ENCODE data around the gene GABRA1. TPM values are rescaled to one million over a fixed set of nuclear protein-coding genes. Genes with fewer than 3 reads are reported as not detected.

The GABRA1 gene
- total RNA-seq = not detected in 2 replicates

- Mint-ChIP-seq H3K27ac (no peak within 1 kb of the TSS), H3K9me3 (no peaks in the 10 kb centered on the region), H3K27me3 (ENCODE audit: insufficient read depth) (peaks cover 9% of the 10 kb centered on the region), H3K4me1 (ENCODE audit: low read depth) (no peaks in the 10 kb centered on the region), H3K4me3 (no peak within 1 kb of the TSS), H3K36me3 (ENCODE audit: low read depth) (no peaks in the 10 kb centered on the region)
- DNase-seq (ENCODE audit: low spot score) = no peak
- intact Hi-C loops (cut with micrococcal nuclease) = no loop called here
Observed at GRCh38 chr5:161847941-161848391, at the start of gene GABRA1. Gene GABRA1 (plus strand): TSS chr5:161848120. CDS start chr5:161850811, 2,691 bp downstream.

DNA sequence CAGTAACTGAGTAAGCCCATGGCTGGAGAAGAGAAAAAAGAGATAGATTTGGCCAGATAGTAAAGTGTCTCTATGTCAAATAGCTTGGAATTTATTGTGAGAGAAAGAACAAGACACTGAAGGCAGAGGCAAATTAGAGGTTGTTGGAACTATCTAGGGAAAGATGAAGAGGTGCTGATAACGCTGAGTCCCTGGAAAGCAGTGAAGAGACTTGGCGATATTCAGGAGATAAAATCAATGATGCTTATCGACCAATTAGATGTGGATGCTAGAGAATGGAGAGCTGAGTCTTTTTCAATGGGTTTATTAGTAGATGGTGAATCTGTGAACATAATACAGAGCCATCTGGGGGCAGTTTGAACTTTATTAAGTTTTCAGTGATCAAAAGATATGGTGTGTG is 48.6 kb upstream of the GABRA1 start:
- intact Hi-C loops (cut with micrococcal nuclease) = no loop called here
- Mint-ChIP-seq H3K9me3 (no peaks in the 10 kb centered on the region), H3K36me3 (ENCODE audit: low read depth) (no peaks in the 10 kb centered on the region), H3K27ac (no peak overlapping the region), H3K4me1 (ENCODE audit: low read depth) (no peaks in the 10 kb centered on the region), H3K27me3 (ENCODE audit: insufficient read depth) (no peaks in the 10 kb centered on the region), H3K4me3 (no peak overlapping the region)
- DNase-seq (ENCODE audit: low spot score) = no peak

DNA sequence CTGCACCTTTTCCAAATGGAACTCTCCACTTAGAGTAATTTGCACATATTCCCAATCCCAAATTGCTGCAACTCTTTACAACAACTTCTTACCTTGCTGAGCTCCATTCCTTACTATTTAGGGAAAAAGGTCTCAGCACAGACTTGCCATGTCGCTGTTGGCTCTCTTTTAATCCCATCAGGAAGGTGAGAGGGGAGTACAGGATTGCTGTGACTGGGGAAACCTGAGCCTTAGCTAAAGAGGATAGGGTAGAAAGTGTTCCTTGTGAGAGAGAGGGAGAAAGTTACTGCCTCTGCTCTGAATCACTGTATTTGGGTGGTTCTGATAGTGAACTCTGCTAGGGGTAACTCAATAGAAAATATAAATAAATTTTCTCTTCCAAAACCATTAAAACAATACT is 43.7 kb upstream of the GABRA1 start:
- no peak for DNase-seq (ENCODE audit: low spot score)
- Mint-ChIP-seq H3K9me3 (no peaks in the 10 kb centered on the region), H3K36me3 (ENCODE audit: low read depth) (no peaks in the 10 kb centered on the region), H3K27me3 (ENCODE audit: insufficient read depth) (no peaks in the 10 kb centered on the region), H3K27ac (no peak overlapping the region), H3K4me1 (ENCODE audit: low read depth) (no peaks in the 10 kb centered on the region), H3K4me3 (no peak overlapping the region)
- intact Hi-C loops (cut with micrococcal nuclease) = no loop called here

- Mint-ChIP-seq H3K4me3 (no peak overlapping the region), H3K27ac (no peak overlapping the region), H3K36me3 (ENCODE audit: low read depth) (no peaks in the 10 kb centered on the region), H3K27me3 (ENCODE audit: insufficient read depth) (peaks cover 9% of the 10 kb centered on the region), H3K9me3 (no peaks in the 10 kb centered on the region), H3K4me1 (ENCODE audit: low read depth) (no peaks in the 10 kb centered on the region)
- DNase-seq (ENCODE audit: low spot score) = no peak
- intact Hi-C loops (cut with micrococcal nuclease) = no loop called here
Observed at GRCh38 chr5:161846746-161847145, 1.2 kb upstream of the GABRA1 start.

- Mint-ChIP-seq H3K27me3 (ENCODE audit: insufficient read depth) (peaks cover 9% of the 10 kb centered on the region), H3K4me1 (ENCODE audit: low read depth) (no peaks in the 10 kb centered on the region), H3K4me3 (no peak overlapping the region), H3K27ac (no peak overlapping the region), H3K36me3 (ENCODE audit: low read depth) (no peaks in the 10 kb centered on the region), H3K9me3 (no peaks in the 10 kb centered on the region)
- intact Hi-C loops (cut with micrococcal nuclease) = no loop called here
- DNase-seq (ENCODE audit: low spot score) = no peak
Observed at GRCh38 chr5:161847447-161847846, 473 bp upstream of the GABRA1 start.

- no peak overlapping the region for H3K4me3 Mint-ChIP-seq
- H3K36me3 Mint-ChIP-seq (ENCODE audit: low read depth) = no peaks in the 10 kb centered on the region
- H3K9me3 Mint-ChIP-seq = no peaks in the 10 kb centered on the region
- intact Hi-C loops (cut with micrococcal nuclease) = loop anchor here (5.0 kb wide), 1 partner anchor 1557 kb away; no protein-coding TSS in a partner anchor
- H3K27ac Mint-ChIP-seq = no peak overlapping the region
- peaks cover 9% of the 10 kb centered on the region for H3K27me3 Mint-ChIP-seq (ENCODE audit: insufficient read depth)
- H3K4me1 Mint-ChIP-seq (ENCODE audit: low read depth) = no peaks in the 10 kb centered on the region
- DNase-seq (ENCODE audit: low spot score) = no peak
Observed at GRCh38 chr5:161850491-161850890, 2.6 kb downstream of the GABRA1 start.

GRCh38 chr5:161851691-161852299 is 3.9 kb downstream of the GABRA1 start:
- H3K27ac Mint-ChIP-seq = no peak overlapping the region
- H3K27me3 Mint-ChIP-seq (ENCODE audit: insufficient read depth) = peaks cover 9% of the 10 kb centered on the region
- H3K4me3 Mint-ChIP-seq = no peak overlapping the region
- intact Hi-C loops (cut with micrococcal nuclease) = loop anchor here (5.0 kb wide), 1 partner anchor 1556 kb away; no protein-coding TSS in a partner anchor
- no peaks in the 10 kb centered on the region for H3K4me1 Mint-ChIP-seq (ENCODE audit: low read depth)
- H3K36me3 Mint-ChIP-seq (ENCODE audit: low read depth) = no peaks in the 10 kb centered on the region
- no peak for DNase-seq (ENCODE audit: low spot score)
- H3K9me3 Mint-ChIP-seq = no peaks in the 10 kb centered on the region

DNA sequence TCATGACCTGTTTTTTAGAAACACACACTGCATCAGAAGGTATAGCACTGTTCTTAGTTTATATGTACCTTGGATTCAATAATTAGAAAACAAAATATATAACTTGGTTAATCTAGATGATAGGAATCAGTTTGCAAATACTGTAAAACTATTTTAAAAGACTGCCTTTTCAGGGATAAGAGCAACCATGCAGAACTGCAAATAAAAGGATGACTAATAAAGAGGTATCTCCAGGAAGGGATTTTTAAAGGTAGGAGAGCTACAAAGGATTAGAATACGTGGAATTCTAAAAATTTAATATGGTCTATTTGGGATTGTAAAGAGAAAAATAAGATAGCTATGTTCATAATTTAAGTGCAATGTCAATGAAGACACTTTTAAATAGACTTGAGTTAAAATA is 9.4 kb downstream of the GABRA1 start:
- Mint-ChIP-seq H3K4me1 (ENCODE audit: low read depth) (no peaks in the 10 kb centered on the region), H3K27ac (no peak overlapping the region), H3K9me3 (no peaks in the 10 kb centered on the region), H3K4me3 (no peak overlapping the region), H3K27me3 (ENCODE audit: insufficient read depth) (no peaks in the 10 kb centered on the region), H3K36me3 (ENCODE audit: low read depth) (no peaks in the 10 kb centered on the region)
- DNase-seq (ENCODE audit: low spot score) = no peak
- intact Hi-C loops (cut with micrococcal nuclease) = no loop called here

DNA sequence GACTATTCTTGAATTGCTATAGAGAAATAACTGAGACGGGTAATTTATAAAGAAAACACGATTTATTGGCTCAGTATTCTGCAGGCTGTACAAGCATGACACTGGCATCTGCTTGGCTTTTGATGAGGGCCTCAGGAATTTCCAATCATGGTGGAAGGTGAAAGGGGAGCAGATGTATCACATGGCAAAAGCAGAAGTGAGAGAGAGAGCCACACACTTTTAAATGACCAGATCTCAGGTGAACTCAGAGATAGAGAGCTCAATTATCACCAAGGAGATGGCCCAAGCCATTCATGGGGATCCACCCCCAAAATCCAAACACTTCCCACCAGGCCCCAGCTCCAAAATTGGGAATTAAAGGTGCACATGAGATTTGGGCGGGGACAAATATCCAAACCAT is 15.3 kb downstream of the GABRA1 start:
- intact Hi-C loops (cut with micrococcal nuclease) = no loop called here
- Mint-ChIP-seq H3K36me3 (ENCODE audit: low read depth) (no peaks in the 10 kb centered on the region), H3K9me3 (no peaks in the 10 kb centered on the region), H3K27me3 (ENCODE audit: insufficient read depth) (no peaks in the 10 kb centered on the region), H3K27ac (no peak overlapping the region), H3K4me1 (ENCODE audit: low read depth) (no peaks in the 10 kb centered on the region), H3K4me3 (no peak overlapping the region)
- DNase-seq (ENCODE audit: low spot score) = no peak

DNA sequence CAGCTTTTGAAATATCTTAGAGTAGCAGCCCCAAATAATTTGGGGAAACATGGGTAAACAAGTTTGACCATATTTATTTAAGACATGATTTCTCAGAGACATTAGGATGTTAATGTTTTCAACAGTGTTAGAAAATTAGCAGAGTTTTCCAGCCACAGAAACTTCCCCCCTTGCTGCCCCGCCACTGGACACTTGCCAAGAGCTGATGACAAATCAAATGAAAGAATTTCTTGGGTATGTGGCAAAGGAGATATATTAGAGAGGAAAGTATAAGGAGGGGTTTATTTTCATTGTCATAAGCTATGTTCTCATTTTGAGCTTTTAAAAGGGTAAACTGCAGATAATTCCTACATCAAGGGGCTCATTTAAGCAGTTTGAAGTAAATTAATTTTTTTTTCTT is 15.9 kb downstream of the GABRA1 start:
- Mint-ChIP-seq H3K9me3 (no peaks in the 10 kb centered on the region), H3K27me3 (ENCODE audit: insufficient read depth) (no peaks in the 10 kb centered on the region), H3K36me3 (ENCODE audit: low read depth) (no peaks in the 10 kb centered on the region), H3K4me1 (ENCODE audit: low read depth) (no peaks in the 10 kb centered on the region), H3K4me3 (no peak overlapping the region), H3K27ac (no peak overlapping the region)
- DNase-seq (ENCODE audit: low spot score) = no peak
- intact Hi-C loops (cut with micrococcal nuclease) = no loop called here

- Mint-ChIP-seq H3K9me3 (no peaks in the 10 kb centered on the region), H3K4me3 (no peak overlapping the region), H3K36me3 (ENCODE audit: low read depth) (no peaks in the 10 kb centered on the region), H3K27me3 (ENCODE audit: insufficient read depth) (no peaks in the 10 kb centered on the region), H3K4me1 (ENCODE audit: low read depth) (no peaks in the 10 kb centered on the region), H3K27ac (no peak overlapping the region)
- DNase-seq (ENCODE audit: low spot score) = no peak
- intact Hi-C loops (cut with micrococcal nuclease) = no loop called here
Observed at GRCh38 chr5:161865510-161865909, 17.6 kb downstream of the GABRA1 start.

- intact Hi-C loops (cut with micrococcal nuclease) = no loop called here
- H3K27ac Mint-ChIP-seq = no peak overlapping the region
- no peaks in the 10 kb centered on the region for H3K27me3 Mint-ChIP-seq (ENCODE audit: insufficient read depth)
- H3K9me3 Mint-ChIP-seq = no peaks in the 10 kb centered on the region
- no peaks in the 10 kb centered on the region for H3K4me1 Mint-ChIP-seq (ENCODE audit: low read depth)
- no peak overlapping the region for H3K4me3 Mint-ChIP-seq
- DNase-seq (ENCODE audit: low spot score) = no peak
- no peaks in the 10 kb centered on the region for H3K36me3 Mint-ChIP-seq (ENCODE audit: low read depth)
Observed at GRCh38 chr5:161889971-161890370, 42.1 kb downstream of the GABRA1 start.

- Mint-ChIP-seq H3K9me3 (no peaks in the 10 kb centered on the region), H3K4me1 (ENCODE audit: low read depth) (no peaks in the 10 kb centered on the region), H3K4me3 (no peak overlapping the region), H3K27ac (no peak overlapping the region), H3K36me3 (ENCODE audit: low read depth) (no peaks in the 10 kb centered on the region), H3K27me3 (ENCODE audit: insufficient read depth) (no peaks in the 10 kb centered on the region)
- DNase-seq (ENCODE audit: low spot score) = no peak
- intact Hi-C loops (cut with micrococcal nuclease) = no loop called here
Observed at GRCh38 chr5:161895514-161895913, 47.6 kb downstream of the GABRA1 start.

DNA sequence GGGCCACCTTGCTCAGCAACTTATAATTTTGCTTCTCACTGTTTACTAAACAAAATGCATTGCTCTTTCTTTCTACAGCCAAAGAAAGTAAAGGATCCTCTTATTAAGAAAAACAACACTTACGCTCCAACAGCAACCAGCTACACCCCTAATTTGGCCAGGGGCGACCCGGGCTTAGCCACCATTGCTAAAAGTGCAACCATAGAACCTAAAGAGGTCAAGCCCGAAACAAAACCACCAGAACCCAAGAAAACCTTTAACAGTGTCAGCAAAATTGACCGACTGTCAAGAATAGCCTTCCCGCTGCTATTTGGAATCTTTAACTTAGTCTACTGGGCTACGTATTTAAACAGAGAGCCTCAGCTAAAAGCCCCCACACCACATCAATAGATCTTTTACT is 49.1 kb downstream of the GABRA1 start:
- H3K27me3 Mint-ChIP-seq (ENCODE audit: insufficient read depth) = no peaks in the 10 kb centered on the region
- H3K9me3 Mint-ChIP-seq = no peaks in the 10 kb centered on the region
- H3K27ac Mint-ChIP-seq = no peak overlapping the region
- DNase-seq (ENCODE audit: low spot score) = no peak
- no peaks in the 10 kb centered on the region for H3K36me3 Mint-ChIP-seq (ENCODE audit: low read depth)
- no peak overlapping the region for H3K4me3 Mint-ChIP-seq
- H3K4me1 Mint-ChIP-seq (ENCODE audit: low read depth) = no peaks in the 10 kb centered on the region
- intact Hi-C loops (cut with micrococcal nuclease) = no loop called here
